SK-N-MC (cell line): ENCODE data around the gene PDE11A.

Source experiments
- EZH2 ChIP-seq: fragments of 200-600 bp; sonication (generic); IDR thresholded peaks from one replicate; pipeline ENCODE4 v1.6.1; 2017; ENCODE audit warnings: antibody characterized with exemption
- FOXP2 ChIP-seq: optimal IDR thresholded peaks from 2 replicates; pipeline ENCODE3; 2011; ENCODE audit warnings: mild to moderate bottlenecking, moderate library complexity; ENCODE audit not compliant: insufficient read depth; ENCODE audit errors: extremely low read length, control extremely low read depth
- POLR2AphosphoS5 ChIP-seq: IDR thresholded peaks from 2 replicates; pipeline ENCODE4 v1.6.1; 2012; ENCODE audit warnings: mild to moderate bottlenecking, low read depth, low read length, borderline replicate concordance

GRCh38 chr2:177616731-177617130 lies 455.8 kb downstream of the PDE11A start:
- TF ChIP-seq EZH2 (no peak), POLR2AphosphoS5 (no peak), FOXP2 (no peak)
